ENCODE data around the gene PILRB.
A peak's percentile ranks its signal among the peaks of the same experiment; 100 is the strongest.
"Not testable (repeated sequence)": the region's sequence is repeated elsewhere in the genome, so short reads cannot be mapped to it uniquely, and the experiment has no call there.

PILRB gene

GRCh38 chr7:100358027-100358856 is at the start of gene PILRB:
PILRB (plus strand) TSS chr7:100358117; CDS start chr7:100358303, 186 bp downstream.
- intact Hi-C loops (cut with DNase I): no loop called here
- DNase-seq: no peak

- DNase-seq; intact Hi-C loops (cut with DNase I): not testable (repeated sequence)
Observed at GRCh38 chr7:100318329-100318728, 39.6 kb upstream of the PILRB start.

GRCh38 chr7:100321648-100322047 is 36.3 kb upstream of the PILRB start:
- intact Hi-C loops (cut with DNase I); DNase-seq: not testable (repeated sequence)

GRCh38 chr7:100324194-100324593 is 33.7 kb upstream of the PILRB start:
- DNase-seq; intact Hi-C loops (cut with DNase I): not testable (repeated sequence)

GRCh38 chr7:100325671-100326070 is 32.2 kb upstream of the PILRB start:
- intact Hi-C loops (cut with DNase I); DNase-seq: not testable (repeated sequence)

- intact Hi-C loops (cut with DNase I): not testable (repeated sequence)
Observed at GRCh38 chr7:100326914-100327313, 31.0 kb upstream of the PILRB start.

GRCh38 chr7:100335566-100336466 is 22.1 kb upstream of the PILRB start:
- intact Hi-C loops (cut with DNase I): not testable (repeated sequence)
- peak; percentile 85 to 97 (median 94) for DNase-seq

More at GRCh38 chr7:100326914-100327313, 31.0 kb upstream of the PILRB start:
- not testable (repeated sequence) for DNase-seq

GRCh38 chr7:100338083-100338696 is 19.7 kb upstream of the PILRB start:
- intact Hi-C loops (cut with DNase I); DNase-seq: not testable (repeated sequence)

GRCh38 chr7:100341286-100341685 is 16.6 kb upstream of the PILRB start:
- DNase-seq: peak in 1 of 42 donors; percentile 10
- intact Hi-C loops (cut with DNase I): not testable (repeated sequence)

- intact Hi-C loops (cut with DNase I): no loop called here
- DNase-seq: peak in 1 of 42 donors; percentile 36
Observed at GRCh38 chr7:100342765-100343164, 15.2 kb upstream of the PILRB start.

- peak in 3 of 42 donors; percentile 32 to 40 (median 36) for DNase-seq
- intact Hi-C loops (cut with DNase I): not testable (repeated sequence)
Observed at GRCh38 chr7:100344124-100344559, 13.8 kb upstream of the PILRB start.

- intact Hi-C loops (cut with DNase I): not testable (repeated sequence)
- DNase-seq: peak in 19 of 42 donors; percentile 21 to 67 (median 35)
Observed at GRCh38 chr7:100344560-100345287, 13.2 kb upstream of the PILRB start.

GRCh38 chr7:100345288-100345672 is 12.6 kb upstream of the PILRB start:
- DNase-seq: peak; percentile 53 to 94 (median 84)
- intact Hi-C loops (cut with DNase I): not testable (repeated sequence)

- DNase-seq: peak in 1 of 42 donors; percentile 1
- intact Hi-C loops (cut with DNase I): no loop called here
Observed at GRCh38 chr7:100346921-100347320, 11.0 kb upstream of the PILRB start.

- DNase-seq: no peak
- intact Hi-C loops (cut with DNase I): no loop called here
Observed at GRCh38 chr7:100348805-100349204, 9.1 kb upstream of the PILRB start.

- DNase-seq: no peak
- intact Hi-C loops (cut with DNase I): no loop called here
Observed at GRCh38 chr7:100349757-100350156, 8.2 kb upstream of the PILRB start.

GRCh38 chr7:100351657-100352058 is 6.3 kb upstream of the PILRB start:
- intact Hi-C loops (cut with DNase I): no loop called here
- no peak for DNase-seq

GRCh38 chr7:100352230-100352781 is 5.6 kb upstream of the PILRB start:
- intact Hi-C loops (cut with DNase I): not testable (repeated sequence)
- DNase-seq: peak in 1 of 42 donors; percentile 7

Data from head of caudate nucleus (tissue), 42 donors.